SW480 (cell line): Measurements from ENCODE around the gene LRRN2.
A peak's percentile ranks its signal among the peaks of the same experiment; 100 is the strongest.
"Not testable (repeated sequence)": the region's sequence is repeated elsewhere in the genome, so short reads cannot be mapped to it uniquely, and the experiment has no call there.

Experiments
- DNase-seq: peaks from one replicate; pipeline ENCODE4 v3.0.0-alpha.2; 2016; ENCODE audit warnings: low spot score

Gene LRRN2

GRCh38 chr1:204629459-204629858, 56.1 kb downstream of the LRRN2 start:
- DNase-seq = not testable (repeated sequence)

- DNase-seq = no peak
These were observed 56.7 kb downstream of the LRRN2 start for GRCh38 chr1:204628868-204629267.

- DNase-seq = no peak
These were observed 58.1 kb downstream of the LRRN2 start for GRCh38 chr1:204627436-204627835.

DNA sequence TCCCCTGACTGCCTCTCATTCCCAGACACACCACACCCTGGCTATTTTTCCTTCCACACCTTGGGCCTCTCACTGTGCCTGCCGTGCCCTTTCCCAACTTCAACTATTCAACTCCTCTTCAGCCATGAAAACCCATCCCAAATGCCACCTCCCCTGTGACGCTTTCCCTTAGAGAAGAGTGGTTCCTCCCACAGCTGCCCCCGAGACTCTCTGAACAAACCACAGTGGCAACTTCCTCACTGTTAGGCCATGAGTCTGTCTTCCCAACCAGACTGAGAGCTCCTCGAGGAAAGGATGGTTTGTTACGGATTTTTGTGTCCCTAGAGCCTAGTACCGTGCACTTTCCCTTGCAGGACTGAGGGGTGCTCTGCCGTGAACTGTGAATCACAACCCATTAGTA, 59.2 kb downstream of the LRRN2 start:
- no peak for DNase-seq

DNA sequence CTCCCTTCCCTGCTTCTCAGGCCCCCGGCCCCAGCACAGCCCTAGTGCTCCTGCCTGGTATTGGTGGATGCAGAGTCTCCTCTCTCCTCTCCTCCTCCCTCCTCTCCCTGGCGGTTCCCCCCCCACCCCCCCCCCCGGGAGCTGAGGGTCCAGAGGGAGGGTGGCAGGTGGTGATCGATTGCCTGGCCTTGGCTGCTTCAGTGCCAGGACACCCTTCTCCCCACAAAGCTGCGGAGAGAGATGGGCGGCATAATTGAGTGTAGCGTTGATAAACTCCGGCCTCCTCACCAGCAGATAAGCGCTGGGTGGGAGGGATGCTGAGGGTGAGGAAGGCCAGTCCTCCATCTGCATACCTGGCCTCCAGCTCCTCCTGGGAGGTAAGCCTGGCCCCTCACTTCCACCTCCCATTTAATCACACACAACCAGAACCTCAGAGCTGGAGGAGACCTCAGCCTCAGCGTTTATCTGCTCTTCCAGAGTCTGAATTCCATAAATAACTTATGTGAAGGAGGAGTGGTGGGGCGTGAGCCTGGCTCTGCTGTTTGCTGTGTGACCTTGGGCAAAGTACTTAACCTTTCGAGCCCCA, 60.8 kb downstream of the LRRN2 start:
- DNase-seq = no peak

DNA sequence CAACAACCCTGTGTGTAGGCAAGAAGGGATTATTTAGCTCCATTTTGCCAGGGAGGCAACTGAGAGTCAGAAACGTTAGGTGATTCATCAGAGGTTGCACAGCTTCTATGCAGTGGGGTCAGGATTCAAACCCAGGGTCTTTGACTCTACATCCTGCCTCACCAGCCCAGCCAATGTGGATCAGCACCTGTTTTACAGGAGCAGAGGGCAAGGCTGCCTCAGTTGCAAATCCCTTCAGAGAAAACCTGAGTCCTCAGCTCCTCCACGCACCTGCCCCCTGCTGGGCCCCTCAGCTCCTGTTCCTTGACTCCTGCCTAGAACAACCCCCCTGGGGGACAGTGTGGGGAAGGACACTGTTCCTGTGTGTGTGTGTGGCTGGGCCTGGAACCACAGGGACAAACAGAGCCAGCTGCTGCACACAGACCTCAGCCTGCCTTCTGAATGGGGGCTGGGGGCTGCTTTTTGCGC, 61.6 kb downstream of the LRRN2 start:
- DNase-seq = no peak

DNA sequence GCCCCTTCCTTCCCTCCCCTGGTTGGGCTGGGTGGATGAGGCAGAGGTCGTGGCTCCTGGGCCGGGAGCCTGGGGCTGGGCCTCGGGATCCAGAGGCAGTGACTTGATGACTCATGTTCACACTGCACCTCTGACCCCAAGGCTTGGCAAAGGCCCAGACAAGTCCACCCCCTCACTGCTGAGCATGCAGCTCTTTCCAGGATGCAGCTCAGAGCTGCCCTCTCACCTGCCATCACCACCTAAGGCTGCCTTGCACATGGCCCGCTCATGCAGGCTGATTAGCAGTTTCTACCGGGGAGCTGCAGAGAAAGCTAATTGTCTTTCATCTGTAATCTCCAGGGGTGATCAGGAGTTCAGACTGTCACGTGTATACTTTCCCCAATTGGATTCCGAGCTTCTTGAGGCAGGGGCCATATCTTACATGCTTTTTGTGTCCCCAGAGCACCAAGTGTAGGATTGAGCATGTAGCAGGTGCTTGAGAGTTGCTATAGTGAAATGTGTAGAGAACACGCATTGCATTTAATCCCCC, 62.1 kb downstream of the LRRN2 start:
- peak; percentile 72 for DNase-seq

DNA sequence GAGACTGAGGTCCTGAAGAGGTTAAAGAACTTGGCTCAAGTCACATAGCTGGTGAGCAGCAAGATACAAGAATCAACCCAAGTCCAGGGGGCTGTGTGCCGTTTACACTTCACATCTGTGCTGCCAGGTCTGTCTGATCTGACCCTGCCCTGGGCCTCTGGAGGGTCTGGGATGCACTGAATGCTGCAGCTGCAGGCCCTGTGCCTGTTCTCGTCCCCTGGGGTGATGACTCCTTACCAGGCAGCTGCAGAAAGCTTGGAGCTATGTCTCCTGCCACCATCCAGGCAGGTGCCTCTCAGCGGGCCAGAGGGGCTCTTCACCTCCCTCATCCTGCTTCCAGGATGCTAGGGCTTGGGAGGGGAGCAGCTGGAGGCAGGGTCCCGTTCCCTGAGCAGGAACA, 63.5 kb downstream of the LRRN2 start:
- no peak for DNase-seq

DNA sequence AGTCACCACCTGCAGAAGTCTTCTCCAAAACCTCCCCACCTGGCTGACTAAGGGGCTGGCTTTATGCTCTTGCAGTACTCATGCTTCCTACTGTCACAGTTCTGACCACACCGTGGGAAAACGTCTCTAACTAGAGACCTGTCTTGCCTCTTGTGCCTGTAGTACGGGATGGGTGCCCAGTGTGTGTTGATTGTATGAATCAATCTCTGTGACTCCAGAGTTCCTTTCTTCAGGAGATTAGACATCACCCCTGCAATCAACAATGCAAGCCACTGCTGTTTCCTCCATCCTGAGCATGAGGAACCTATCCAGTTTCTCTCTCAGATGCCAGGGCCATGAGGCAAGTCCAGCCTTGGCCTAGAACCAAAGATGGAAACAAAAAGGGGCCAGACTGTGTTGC, 64.1 kb downstream of the LRRN2 start:
- DNase-seq = no peak

- no peak for DNase-seq
These were observed 65.8 kb downstream of the LRRN2 start for GRCh38 chr1:204619721-204620120.

DNA sequence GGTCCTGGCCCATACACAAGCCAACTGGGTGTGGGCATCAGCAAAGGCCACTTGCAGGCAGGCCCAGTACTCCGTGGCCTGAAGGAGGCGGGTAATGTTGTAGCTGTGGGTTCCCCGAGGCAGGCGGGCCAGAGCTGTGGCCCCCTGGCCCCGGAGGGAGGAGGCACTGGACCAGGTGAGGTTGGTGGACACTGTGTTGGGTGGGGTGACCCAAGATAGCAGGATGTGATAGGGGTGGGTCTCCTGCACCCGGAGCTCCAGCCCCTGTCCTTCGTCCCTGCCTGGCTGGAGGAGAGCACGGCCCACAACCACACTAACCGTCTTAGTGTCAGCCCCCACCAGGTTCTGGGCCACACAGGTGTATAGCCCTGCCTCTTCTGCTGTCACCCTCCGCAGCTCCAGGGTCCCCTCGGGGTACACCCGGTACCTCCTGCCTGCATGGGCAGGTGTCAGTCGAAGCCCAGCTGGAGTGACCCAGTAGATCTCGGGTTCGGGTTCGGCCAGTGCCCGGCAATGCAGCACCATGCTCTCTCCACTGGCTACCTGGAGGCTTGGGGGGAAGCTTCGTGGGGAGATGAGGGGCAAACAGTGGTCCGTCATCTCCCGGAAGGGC, 67.3 kb downstream of the LRRN2 start:
- no peak for DNase-seq

DNA sequence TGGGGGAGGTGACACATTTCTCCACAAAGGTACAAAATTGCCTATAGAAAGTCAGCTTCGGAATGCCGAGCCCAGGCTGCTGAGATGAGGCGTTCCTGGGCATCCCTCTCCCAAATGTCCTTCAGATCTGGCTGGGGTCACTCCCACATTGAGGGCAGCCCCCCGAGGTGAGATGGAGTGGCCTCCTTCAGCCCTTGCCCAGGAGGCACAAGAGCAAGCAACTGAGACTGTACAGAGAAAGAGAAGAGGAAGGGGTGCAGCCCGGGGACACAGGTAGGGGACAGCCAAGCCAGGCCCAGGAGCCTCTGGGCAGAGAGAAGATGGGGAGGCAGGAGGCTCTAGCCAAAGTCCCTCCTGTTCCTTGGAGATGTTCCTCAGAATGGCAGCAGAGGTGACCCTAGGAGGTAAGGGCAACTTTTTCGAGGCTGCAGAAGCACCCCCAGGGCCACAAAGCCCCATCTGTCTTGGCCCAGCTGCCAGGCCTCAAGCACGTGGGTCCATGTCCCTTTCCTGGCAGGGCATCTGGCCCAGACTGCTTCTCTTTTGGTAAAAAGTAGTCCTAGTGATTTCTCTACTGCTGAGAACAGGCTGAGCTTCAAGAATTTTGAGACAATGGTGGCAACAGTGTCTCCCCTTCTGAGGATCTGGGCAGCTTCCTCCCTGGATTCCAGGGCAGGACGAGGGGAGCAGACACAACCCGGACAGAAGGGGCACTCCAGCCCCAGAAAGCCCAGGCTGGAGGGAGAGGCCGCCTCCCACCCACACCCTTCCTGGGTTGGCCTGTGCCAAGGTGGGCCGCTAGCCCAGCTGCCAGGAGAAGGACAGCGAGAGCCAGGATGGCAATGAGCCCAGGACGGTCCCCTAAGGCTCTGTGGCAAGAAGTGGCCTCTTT, 68.0 kb downstream of the LRRN2 start:
- DNase-seq = no peak

- DNase-seq = no peak
These were observed 68.9 kb downstream of the LRRN2 start for GRCh38 chr1:204616641-204617040.

DNA sequence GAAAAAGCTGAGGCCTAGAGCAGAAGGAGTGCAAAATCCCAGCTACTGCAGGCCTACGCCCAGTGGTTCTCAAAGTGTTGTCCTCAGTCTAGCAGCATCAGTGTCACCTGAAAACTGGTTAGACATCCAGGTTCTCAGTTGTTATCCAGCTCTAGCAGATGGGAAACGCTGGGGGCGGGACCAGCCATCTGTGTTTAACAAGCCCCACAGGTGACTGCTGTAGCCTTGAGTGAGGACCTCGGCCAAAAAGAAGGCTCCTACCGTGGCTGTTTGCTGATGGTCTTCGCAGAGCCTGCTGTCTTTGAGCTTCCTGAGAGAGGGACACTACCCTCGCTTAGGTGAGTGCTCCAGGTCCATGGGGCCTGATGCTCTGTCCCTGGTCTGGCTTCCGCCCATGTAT, 69.7 kb downstream of the LRRN2 start:
- no peak for DNase-seq

DNA sequence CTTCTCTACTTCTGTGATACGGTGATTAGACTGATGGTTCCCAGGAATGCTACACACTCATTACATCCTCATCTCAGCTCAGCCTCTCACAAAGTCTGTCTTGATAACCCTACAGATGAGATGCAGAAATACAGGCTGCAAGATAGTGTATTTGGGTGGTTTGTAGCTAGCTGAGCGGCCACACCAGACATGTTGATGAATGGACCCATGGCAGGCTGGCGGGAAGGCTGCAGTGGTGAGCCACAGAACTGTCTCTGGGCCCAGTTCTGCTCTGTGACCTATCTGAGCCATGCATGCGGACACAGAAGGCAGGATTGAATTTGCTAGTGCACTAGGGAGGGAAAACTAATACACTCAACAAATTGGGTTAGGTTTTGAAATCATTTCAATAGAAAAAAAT, 71.9 kb downstream of the LRRN2 start:
- DNase-seq = no peak

- no peak for DNase-seq
These were observed 73.2 kb downstream of the LRRN2 start for GRCh38 chr1:204612326-204612725.

DNA sequence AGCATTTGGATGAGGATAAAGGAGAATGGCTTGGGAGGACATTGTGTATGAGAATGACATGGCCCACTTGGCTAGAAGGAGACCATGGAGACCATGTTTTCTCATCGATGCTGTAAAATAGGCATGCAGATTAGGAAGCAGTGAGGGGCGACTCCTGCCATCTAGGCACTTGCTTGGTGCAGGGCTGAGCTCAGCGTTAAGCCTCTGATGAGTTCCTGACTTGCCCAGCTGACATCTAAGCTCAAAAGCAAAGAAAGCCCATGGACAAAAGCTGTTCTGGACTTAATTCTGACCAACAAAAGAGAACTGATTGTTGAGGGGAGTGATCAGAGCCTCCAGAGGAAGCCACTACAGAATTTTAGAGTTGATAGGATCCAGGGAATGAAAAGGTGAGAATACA, 74.5 kb downstream of the LRRN2 start:
- DNase-seq = no peak

DNA sequence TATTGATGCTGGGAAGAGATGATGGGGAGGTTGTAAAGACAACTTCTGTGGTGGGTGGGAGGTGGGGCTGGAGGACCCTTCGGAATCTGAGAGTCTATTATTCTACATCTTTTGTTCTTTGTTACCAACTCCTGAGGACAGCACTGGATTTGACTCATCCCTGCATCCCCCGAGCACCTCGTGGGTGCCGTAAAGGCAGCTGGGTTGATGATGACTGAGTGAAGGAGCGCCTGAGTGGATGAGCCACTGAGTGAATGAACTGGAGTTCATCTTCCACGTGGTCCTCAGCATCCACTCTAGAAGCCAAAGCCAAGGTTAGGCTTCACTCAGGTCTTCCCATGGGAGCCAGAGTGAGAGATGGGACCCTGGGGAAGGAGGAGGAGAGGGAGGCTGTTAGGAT, 77.6 kb downstream of the LRRN2 start:
- DNase-seq = no peak

GRCh38 chr1:204605791-204606190, 79.7 kb downstream of the LRRN2 start:
- DNase-seq = no peak

DNA sequence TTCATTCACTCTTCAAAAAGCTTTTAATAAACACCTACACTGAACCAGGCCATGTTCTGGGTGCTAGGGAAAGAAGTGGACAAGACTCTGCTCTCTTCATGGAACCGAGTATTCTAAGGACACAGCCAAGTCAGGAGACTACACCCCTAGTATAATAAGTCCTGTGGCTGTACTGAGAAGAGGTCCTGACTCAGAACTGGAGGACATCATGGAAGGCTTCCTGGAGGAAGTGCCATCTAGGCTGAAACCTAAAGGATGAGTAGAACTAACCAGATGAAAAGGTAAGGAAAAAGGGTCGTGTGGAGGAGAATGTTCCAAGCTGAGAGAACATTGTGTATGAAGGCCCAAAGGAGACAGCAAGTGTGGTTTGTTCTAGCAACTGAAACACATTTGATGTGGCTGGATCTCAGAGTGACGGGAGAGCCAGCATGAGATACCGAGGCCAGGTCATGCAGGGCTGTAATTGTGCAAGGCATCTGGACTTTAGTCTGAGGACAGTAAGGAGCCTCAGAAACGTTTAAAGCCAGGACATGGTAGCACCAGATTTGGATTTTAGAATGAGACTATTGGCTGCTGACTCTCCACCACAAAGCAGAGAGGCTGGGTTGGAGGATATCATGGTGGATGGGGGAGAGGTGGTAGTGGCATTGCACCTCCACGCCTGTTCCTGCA, 82.5 kb downstream of the LRRN2 start:
- DNase-seq = no peak

DNA sequence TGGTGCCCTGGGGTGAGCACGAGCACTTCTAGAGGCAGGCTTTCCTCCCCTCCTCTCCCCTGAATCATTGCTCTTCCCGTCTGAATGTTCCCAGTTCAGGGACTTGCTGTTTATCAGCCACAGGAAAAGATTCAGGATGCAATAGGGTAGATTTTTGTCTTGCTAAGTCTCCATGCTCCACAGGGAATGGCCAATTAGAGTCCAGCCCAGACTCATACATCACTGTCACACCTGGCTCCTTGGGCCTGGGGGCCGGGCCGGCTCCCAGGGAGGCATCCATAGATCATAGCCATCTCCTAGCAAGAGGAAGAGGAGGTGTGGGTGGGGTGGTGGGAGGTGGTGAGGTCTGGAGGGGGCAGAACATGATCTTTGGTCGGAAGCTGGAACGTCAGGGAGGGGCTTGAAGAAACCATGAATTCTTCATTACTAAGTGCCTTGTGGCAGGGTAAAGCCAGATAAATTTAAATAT, 83.4 kb downstream of the LRRN2 start:
- no peak for DNase-seq

DNA sequence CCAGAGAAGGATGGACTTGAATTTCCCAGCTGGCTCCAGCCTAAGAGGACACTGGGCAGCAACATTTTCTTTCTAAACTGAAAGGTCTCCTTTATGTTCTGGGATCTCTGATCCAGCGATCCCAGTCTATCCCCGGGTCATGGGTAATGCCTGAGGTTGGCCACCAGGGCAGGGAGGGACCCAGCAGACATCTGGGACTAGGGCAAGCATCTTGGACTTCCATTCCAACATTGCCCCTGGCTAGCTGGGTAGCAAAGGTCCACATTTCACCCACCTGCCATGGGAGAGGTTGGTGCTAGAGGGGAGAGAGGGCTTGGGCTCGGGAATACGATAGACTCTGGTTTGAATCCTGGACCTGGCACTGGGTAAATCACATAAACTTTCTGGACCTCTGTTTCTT, 84.6 kb downstream of the LRRN2 start:
- DNase-seq = peak; percentile 6
